Measurements from ENCODE around the gene LRP6. TPM values are rescaled to one million over a fixed set of nuclear protein-coding genes. Genes with fewer than 3 reads are reported as not detected.

LRP6 gene
- total and polyA plus RNA-seq, 2 experiments from 2014 or later, result 29.1 to 73.8 TPM

DNA sequence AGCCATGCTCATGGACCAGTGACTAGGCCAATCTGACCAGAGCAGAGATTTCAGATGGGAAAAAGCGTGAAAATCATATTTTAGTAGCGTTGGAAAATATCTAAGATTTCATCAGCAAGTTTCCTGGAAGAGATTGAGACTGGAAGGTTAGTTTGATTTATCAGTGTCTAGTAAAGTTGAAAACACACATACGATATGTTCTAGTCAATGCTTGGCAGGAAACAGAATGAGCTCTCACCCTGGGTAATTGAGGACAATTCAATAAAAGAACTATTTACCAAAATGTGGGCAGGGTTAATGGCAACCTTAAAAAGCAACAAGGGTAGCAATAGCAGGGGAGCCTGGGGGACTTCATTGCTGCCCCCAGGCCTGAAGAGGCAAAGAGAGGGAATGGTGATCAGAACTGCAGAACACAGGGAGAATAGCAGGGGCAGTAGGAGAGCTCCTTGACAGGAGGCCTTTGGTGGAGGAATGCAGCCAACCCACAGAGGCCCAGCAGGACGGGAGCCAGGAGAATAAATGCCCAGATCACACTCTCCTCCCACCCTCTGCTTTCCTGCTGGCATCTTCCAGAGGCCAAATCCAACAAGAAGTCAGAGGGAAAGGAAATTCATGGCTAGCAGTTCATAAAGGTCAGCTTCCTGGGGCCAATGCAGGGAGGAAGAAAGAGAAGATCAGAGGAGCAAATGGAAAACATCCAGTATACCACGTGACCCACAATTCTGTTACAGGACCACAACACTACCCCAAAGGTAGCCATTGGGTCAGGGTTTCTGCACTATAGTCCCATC lies 27.6 kb upstream of the LRP6 start:
- Mint-ChIP-seq H3K9me3 (no peaks in the 10 kb centered on the region; the same call in 2 of the 3 replicates), H3K4me1 (peaks cover 30% of the 10 kb centered on the region), H3K27ac (no peak overlapping the region), H3K36me3 (ENCODE audit: low read depth) (no peaks in the 10 kb centered on the region), H3K27me3 (ENCODE audit: insufficient read depth, low read depth, poor library complexity) (peaks cover 6% of the 10 kb centered on the region), H3K4me3 (no peak overlapping the region; the same call in 2 of the 3 replicates)
- no peaks in the 10 kb centered on the region for H3K79me2 ChIP-seq (replicated peaks; ENCODE audit: insufficient read depth)
- ATAC-seq (peak; percentile 98), DNase-seq (ENCODE audit: low spot score) (peak; percentile 32)
- no peaks in the 10 kb centered on the region for H3K27me3 ChIP-seq (ENCODE audit: insufficient read depth)
- no peak overlapping the region for H3K4me3 ChIP-seq
- no peaks in the 10 kb centered on the region for H4K20me1 ChIP-seq (replicated peaks; ENCODE audit: insufficient read depth)
- H3K4me2 ChIP-seq, result 0 out of 2 replicates have a peak overlapping the region, but pooled peaks have one; percentile 26
- H3K36me3 ChIP-seq (ENCODE audit: insufficient read depth), result no peaks in the 10 kb centered on the region
- H3K4me1 ChIP-seq (ENCODE audit: insufficient read depth), result peaks cover 20% of the 10 kb centered on the region
- no peaks in the 10 kb centered on the region for H3F3A ChIP-seq (replicated peaks; ENCODE audit: low read depth)
- H2AFZ ChIP-seq, result peak overlapping the region; percentile 98
- H3K9me2 ChIP-seq (ENCODE audit: insufficient read depth), result no peaks in the 10 kb centered on the region
- TF ChIP-seq, protein P1, sequence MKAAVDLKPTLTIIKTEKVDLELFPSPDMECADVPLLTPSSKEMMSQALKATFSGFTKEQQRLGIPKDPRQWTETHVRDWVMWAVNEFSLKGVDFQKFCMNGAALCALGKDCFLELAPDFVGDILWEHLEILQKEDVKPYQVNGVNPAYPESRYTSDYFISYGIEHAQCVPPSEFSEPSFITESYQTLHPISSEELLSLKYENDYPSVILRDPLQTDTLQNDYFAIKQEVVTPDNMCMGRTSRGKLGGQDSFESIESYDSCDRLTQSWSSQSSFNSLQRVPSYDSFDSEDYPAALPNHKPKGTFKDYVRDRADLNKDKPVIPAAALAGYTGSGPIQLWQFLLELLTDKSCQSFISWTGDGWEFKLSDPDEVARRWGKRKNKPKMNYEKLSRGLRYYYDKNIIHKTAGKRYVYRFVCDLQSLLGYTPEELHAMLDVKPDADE (IDR thresholded peaks at IDR 0.05), result no peak
- TF ChIP-seq, protein P2, sequence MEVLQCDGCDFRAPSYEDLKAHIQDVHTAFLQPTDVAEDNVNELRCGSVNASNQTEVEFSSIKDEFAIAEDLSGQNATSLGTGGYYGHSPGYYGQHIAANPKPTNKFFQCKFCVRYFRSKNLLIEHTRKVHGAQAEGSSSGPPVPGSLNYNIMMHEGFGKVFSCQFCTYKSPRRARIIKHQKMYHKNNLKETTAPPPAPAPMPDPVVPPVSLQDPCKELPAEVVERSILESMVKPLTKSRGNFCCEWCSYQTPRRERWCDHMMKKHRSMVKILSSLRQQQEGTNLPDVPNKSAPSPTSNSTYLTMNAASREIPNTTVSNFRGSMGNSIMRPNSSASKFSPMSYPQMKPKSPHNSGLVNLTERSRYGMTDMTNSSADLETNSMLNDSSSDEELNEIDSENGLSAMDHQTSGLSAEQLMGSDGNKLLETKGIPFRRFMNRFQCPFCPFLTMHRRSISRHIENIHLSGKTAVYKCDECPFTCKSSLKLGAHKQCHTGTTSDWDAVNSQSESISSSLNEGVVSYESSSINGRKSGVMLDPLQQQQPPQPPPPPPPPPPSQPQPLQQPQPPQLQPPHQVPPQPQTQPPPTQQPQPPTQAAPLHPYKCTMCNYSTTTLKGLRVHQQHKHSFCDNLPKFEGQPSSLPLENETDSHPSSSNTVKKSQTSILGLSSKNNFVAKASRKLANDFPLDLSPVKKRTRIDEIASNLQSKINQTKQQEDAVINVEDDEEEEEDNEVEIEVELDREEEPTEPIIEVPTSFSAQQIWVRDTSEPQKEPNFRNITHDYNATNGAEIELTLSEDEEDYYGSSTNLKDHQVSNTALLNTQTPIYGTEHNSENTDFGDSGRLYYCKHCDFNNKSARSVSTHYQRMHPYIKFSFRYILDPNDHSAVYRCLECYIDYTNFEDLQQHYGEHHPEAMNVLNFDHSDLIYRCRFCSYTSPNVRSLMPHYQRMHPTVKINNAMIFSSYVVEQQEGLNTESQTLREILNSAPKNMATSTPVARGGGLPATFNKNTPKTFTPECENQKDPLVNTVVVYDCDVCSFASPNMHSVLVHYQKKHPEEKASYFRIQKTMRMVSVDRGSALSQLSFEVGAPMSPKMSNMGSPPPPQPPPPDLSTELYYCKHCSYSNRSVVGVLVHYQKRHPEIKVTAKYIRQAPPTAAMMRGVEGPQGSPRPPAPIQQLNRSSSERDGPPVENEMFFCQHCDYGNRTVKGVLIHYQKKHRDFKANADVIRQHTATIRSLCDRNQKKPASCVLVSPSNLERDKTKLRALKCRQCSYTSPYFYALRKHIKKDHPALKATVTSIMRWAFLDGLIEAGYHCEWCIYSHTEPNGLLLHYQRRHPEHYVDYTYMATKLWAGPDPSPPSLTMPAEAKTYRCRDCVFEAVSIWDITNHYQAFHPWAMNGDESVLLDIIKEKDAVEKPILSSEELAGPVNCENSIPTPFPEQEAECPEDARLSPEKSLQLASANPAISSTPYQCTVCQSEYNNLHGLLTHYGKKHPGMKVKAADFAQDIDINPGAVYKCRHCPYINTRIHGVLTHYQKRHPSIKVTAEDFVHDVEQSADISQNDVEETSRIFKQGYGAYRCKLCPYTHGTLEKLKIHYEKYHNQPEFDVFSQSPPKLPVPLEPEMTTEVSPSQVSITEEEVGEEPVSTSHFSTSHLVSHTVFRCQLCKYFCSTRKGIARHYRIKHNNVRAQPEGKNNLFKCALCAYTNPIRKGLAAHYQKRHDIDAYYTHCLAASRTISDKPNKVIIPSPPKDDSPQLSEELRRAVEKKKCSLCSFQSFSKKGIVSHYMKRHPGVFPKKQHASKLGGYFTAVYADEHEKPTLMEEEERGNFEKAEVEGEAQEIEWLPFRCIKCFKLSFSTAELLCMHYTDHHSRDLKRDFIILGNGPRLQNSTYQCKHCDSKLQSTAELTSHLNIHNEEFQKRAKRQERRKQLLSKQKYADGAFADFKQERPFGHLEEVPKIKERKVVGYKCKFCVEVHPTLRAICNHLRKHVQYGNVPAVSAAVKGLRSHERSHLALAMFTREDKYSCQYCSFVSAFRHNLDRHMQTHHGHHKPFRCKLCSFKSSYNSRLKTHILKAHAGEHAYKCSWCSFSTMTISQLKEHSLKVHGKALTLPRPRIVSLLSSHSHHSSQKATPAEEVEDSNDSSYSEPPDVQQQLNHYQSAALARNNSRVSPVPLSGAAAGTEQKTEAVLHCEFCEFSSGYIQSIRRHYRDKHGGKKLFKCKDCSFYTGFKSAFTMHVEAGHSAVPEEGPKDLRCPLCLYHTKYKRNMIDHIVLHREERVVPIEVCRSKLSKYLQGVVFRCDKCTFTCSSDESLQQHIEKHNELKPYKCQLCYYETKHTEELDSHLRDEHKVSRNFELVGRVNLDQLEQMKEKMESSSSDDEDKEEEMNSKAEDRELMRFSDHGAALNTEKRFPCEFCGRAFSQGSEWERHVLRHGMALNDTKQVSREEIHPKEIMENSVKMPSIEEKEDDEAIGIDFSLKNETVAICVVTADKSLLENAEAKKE (CRISPR knock-in tag; IDR thresholded peaks at IDR 0.05), result peak; percentile 91
- TF ChIP-seq EZH2 (IDR thresholded peaks at IDR 0.05; ENCODE audit: low read depth, unreplicated experiment), result no peak
- no peak for TF ChIP-seq NANOG (IDR thresholded peaks at IDR 0.05; ENCODE audit: borderline replicate concordance)
- no peak for TF ChIP-seq ZNF114 (CRISPR knock-in tag; IDR thresholded peaks at IDR 0.05)
- peak overlapping the region; percentile 59; the same call in 1 of the 2 replicates for H3K27ac ChIP-seq (ENCODE audit: low read depth)
